GM21447 (cell line): ENCODE results near the gene CACNA2D1.

Experiments used
- ATAC-seq: cut with Tn5 transposase; IDR thresholded peaks from one replicate; pipeline ENCODE4 v1.9.1; 2021; ENCODE audit not compliant: unreplicated experiment

CACNA2D1 gene

DNA sequence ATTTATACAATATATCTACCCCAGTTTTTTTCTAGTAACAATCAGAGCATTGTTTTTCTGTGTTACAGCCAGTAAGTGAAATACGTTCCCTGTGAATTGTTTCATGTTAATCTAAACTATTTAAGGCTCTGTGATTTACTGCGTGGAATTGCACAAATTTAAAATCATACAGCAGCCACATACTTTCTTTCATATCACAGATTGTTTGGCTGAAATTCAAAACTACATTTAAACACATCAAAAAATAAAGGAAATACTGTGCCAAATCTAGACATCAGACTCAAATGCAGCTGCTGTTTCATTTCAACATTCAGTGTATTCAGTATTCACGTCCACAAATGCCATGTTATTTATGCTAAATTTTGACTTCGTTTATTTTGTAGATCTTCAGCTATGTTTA lies 431.1 kb downstream of the CACNA2D1 start:
- ATAC-seq = no peak

DNA sequence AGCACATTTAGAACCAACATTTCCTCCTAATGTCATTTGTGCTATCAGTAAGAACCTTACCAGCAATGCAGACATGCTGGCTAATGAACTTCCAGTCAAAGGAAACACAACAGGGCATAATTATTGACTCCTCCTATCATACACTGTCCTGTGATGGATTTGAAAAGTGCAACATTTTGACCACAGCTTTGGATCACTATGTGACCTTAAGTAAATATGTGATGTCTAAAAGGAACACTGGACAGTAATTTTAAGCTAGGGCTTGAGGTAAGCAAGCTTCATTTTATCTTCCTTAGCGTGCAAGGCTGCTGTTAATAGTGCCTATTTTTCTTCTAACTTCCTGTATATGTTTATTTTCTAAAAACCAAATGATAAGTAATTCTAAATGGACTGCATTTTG lies 433.2 kb downstream of the CACNA2D1 start:
- ATAC-seq = no peak

DNA sequence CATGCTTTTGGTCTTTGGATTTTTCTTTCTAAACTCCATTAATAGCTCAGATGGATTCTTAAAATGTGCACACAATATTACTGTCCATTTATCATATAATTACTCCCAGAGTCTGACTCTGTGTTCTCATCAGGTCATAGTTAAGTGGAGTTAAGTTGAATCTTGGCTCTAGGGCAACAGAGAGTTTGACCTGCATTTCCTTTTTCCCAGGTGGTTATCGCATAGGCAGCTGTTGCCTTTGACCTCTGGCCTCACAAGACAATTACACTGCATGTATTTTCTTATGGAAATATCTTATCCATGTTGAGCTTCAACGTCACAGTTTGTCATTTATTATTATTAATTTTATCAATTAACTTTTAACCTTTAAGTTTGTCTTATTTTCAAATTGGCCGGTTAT lies 436.3 kb downstream of the CACNA2D1 start:
- ATAC-seq = no peak

DNA sequence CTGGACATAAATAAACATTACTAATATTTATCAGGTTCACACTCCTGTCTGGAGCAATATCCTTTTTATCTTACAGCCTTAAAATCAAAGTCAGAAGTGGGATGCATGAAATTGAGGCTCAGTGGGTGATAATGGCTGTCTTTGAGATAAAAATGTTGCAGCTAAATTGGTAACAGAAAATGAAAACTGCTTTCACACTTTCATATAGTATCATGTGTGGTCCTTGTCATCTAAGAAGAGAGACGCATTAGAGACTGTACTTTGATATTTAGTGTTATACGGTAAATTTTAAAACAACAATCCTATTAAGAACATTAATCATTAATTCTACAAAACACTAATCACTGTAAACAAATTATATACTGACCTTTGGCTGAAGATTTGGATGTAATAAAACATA lies 438.5 kb downstream of the CACNA2D1 start:
- no peak for ATAC-seq

DNA sequence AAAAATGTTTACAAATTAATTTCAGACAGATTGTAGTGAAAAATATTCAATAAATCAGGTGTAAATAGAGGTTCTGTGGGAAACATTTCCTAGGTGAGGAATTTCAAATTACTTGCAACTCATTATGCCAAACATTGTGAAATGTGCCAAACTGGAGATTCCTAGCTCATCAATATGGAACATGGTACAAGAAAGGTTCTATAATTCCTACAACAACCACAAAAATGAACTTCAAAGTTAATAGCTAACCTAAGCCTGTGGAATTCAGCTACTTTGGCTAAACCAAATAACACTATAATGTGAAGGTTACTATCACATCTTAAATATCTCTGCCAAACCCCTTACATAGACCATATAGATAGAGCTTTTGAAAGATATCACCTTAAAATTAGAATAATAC lies 450.4 kb downstream of the CACNA2D1 start:
- ATAC-seq = no peak

DNA sequence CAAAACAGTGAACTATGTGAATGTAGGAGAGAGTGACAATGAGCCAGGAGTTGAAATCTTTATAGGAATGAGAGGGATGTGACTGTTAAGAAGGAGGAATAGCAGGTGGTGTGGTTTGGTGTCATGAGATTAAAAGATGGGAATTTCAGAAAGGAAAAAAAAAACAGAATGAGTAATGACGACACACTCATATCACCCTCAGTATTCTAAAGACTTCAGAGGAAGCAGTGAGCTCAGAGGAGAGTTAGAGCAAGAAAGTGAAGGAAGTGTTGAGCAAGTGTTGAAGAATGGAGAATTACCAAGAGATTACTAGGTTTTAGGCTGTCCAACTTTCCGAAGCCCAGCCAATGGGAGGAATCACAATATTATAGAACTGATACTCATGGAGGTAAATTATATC lies 453.2 kb downstream of the CACNA2D1 start:
- no peak for ATAC-seq

DNA sequence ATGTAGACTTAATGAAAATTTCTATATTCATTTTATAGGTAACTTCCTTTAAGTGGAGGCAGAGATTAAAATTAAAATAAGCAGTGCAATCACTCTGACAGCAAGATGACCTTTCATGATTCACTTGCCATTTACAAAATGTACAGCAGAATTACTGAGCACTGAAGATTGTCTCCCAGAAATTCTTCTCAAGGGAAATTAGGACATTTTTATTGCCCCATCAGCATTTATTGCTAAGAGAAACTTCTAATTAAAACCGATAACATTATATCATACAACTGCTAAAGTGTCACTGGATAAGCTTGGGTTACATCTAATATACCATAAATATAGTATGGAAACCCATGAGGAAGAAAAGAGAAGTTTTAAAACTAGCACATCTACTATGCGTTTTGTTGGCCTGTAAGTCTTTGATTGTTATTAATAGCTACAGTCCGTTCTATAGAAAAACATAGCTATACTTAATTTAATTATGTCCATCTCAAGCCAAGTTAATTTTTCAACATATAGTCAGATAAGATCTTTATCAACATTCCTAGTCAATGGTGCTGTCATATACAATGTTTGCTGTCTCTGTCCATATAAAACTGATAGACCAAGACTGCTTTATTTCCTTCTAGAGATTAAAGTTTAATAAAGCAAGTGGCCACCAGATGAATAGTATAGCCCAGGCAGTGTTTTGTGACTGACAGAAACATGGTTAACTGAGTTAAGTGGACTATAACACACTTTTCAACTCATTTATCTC lies 456.7 kb downstream of the CACNA2D1 start:
- ATAC-seq = no peak

DNA sequence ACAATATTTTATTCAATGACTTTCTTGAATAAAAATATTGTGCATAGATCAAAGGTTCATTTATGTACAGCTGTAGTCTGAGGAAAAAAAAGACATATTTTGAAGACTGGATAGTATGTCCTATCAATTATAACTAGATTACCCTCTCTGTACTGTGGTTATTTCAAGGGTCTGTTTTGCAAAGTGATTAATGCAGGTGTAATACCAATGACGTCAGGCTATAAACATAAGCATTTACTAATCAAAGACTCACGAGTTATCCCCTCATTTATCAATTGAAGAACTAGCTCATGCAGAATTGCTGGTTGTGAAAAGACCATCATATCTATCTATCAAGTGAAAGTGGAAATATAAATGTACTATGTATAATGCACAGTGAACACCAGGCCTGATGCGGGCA lies 460.2 kb downstream of the CACNA2D1 start:
- no peak for ATAC-seq

DNA sequence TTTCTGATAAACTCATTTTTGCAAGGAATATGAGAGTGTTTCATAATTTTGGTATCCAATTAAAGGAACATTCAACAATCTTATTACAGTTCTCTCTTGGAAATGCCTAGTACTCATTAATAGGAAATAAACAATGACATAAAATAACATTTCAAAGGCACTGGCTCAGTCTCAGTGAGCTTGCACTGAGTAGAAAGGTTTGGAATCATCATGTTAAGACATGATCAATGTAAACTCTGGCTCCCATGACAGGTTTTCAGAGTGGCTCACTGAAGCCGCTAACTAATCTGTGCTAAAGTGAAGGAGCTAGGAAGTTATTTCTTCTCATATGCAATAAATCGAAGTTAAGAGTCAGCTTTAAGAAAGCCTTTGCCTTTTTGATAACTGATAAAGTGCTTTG lies 470.5 kb downstream of the CACNA2D1 start:
- no peak for ATAC-seq

DNA sequence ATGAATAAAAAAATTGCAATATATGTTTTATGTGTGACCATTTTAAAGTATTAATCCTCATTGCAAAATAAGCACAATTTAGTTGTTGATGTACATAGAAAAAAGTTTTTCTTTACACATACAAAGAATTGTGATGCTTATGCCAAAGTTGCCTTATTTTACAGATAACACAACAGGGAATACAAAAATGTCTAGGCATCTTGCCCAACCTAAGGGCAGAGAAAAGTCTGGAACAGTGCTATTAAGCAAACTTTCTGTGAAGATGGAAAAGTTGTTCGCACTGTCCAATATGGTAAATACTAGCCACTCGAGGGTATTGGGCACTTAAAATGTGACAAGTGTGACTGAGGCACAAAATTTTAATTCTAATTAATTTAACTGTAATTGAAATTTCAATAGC lies 483.6 kb downstream of the CACNA2D1 start:
- no peak for ATAC-seq

DNA sequence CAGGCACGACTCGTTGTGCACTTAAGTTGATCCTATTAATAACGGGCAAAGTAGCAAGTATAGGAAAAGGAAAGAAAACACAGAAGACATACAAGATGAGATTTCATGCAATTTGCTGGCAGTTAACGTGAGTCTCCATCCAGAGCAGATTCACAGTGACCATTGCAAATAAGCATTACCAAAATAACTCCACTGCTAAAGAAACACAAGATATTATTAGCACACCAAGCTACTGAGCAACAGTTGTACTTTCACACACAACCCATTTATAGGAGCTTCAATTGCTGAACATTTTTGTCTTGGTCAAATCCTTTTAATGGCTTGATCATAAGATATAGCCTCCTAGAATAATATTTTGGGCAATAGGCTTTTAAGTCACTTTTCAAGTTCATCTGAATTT lies 486.1 kb downstream of the CACNA2D1 start:
- ATAC-seq = no peak

DNA sequence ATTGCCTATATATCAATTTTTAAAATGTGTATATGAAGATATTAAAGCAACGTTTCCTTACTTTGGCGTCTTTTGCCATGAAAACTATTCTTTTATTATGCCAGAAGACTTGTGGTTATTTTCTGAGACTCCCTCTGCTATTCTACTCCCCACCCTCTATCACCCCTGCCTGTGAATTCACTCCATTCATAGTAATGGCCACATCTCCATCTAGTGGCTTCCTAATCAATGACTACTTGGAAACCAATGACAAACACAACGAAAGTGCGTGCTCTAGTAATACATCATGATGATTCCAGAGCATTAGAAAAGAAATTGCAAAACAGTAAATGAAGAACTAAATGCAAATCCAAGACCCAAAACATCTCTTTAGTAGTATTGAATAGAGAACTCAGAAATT lies 487.1 kb downstream of the CACNA2D1 start:
- ATAC-seq = no peak

DNA sequence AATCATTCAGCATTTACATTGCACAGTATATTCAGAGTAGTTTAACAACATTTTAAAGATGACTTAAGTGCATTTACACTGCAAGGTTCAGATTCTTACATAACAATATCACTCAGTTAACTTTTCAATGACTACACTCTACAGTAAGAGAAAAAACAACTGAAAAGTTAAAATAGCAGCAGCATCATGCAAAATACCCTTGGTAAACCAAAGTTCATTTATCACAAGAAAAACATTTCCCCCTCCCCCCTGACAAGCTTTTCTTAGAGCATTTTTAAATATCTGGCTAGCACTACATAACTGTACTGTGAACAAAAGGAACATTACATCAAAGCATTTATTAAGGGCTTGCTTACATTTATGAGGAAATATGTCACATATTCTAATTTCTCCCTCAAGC lies 494.3 kb downstream of the CACNA2D1 start:
- ATAC-seq = no peak

DNA sequence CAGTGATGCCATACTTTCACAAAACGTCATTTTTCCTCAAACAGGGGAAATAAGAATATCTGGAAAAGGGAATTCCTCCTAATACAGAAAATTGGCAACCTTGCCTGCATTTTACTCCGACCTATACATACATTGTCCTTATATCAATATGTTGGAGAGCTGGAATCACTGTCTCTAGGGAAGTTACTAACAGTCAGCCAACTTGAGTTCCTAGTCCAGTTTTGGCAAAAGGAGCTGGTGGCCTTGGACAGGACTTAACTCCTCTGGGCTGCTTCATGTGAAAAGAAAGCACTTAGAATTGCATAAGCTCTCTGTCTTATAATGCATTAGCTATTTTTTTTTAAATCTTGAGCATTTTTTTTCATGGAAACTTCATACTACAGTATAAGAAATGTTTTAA lies 499.5 kb downstream of the CACNA2D1 start:
- ATAC-seq = no peak

DNA sequence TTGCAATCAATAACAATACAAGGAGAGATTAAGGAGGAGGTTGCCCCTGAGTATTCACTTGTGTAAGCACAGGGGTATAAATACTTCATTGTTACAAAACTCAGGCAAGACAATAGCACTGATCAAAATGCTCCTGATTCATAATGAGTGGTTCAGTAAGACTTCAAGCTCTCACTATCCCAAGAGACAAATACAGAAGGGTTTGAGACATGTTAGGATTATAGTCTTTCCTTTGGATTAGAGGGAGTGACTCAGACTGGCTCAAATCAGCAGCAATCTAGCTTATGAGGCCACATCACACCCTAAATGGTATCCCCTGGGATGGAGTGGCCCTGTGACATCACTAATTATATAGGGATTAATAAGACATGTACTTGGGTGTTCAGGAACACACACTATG lies 506.5 kb downstream of the CACNA2D1 start:
- ATAC-seq = no peak

DNA sequence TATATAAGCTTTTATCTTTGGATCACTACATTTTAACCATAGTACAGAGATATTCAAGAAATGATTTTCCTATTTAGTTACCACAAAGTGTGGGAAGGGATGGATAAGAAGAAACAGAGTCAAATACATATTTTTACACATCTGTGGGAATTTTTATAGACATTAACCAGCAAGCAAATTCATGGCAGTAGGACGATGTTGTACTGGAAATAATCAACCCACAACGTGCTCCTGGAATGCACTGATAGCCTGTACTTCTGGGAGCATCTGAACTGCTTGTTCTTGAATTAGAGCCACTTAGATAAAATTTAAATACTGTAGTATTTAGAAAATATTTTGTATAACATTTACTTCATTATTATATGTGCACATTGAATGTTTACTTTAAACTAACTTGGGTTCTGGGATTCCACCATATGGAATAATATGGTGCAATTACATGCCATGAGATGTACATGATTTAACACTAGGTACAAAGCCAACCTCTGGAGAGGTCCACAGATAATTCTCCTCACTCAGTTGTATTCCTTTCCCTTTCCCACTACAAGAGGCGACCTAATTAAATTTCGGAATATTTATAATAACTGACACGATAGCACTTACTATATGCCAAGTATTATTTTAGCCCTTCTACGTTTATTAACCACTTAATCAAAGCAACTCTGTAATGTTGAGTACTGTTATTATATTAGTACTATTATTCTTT lies 508.8 kb downstream of the CACNA2D1 start:
- ATAC-seq = no peak

DNA sequence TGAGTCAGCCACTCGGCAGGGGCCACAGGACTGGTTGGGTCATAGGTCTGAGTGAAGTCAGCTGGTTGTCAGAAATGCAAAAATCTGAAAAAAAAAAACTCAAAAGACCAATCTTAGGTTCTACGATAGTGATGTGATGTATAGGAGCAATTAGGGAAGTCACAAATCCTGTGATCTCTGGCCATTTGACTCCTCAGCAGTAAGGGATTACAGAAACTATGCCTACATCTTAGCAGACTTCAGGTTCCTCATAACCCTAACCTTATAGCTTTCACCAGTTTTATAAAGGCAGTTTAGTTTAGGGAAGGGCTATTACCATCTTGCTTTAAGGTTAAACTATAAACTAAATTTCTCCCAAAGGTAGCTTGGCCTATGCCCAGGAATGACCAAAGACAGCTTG lies 510.6 kb downstream of the CACNA2D1 start:
- no peak for ATAC-seq

DNA sequence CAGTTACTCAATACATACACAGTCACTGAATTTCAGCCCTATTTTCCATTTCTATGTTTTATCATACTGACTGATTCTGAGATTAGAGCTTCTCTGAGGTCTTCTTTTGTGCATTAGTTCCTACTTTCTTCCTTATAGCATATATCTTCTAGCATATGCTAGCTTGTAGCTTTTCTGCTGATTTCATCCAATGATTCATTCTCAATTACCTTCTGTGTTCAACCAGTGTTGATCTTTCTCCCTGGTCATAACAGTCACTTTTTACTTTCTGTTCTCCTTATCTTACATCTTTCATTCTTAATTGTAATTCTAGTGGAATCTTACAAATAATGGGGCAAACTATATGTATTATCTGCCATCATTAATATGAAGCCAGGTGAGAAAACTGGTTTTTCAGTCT lies 514.2 kb downstream of the CACNA2D1 start:
- ATAC-seq = no peak

DNA sequence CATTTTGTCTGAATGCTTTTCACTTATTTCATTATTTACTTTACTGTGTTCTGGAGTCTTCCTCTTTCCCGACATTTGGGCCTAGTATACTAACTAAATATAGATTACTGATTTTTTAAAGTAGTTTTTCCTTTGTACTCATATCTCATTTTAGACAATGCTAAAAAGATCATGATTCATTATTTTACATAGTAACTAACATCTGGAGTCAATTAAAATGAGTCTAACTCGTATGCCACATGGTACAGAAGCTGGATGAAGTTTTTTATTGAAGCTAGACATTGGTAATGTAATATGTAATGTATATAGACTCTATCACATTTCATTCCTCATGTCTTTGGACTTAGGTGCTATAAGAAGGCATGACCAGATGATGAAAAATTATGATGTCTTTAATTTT lies 517.4 kb downstream of the CACNA2D1 start:
- no peak for ATAC-seq

DNA sequence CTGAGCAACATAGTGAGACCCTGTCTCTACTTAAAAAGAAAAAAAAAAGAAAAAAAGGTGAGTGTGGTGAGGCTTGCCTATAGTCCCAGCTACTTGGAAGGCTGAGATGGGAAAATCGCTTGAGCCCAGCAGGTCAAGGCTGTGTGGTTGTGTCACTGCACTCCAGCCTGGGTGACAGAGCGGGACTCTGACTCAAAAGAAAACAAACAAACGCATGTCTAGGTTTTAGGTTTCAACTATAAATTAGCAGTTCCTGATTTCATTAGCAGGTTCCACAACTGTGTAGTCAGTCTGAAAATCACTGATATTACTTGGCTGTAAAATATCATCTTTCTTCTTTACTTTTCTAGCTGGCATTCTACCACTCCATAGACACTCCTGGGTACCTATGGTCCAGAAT lies 518.0 kb downstream of the CACNA2D1 start:
- ATAC-seq = peak; percentile 67

DNA sequence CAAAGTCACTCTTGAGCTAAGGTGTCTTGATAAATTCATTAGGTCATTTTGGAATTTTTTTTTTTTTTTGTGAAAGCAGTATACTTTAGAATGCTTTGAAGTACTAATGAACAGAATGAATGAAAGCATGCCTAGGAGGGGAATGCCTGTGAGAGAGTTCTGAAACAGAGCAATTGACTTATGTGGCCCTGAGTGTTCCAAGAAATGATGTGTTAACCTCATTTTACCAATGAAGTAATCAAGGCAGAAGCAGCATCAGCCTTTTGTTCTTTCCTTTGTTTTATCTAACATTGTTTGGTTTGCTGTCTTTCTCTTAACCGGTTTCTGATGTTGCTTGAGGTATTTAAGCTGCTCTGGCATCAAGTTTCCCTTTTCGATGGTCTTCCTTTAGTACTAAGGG lies 519.1 kb downstream of the CACNA2D1 start:
- no peak for ATAC-seq

DNA sequence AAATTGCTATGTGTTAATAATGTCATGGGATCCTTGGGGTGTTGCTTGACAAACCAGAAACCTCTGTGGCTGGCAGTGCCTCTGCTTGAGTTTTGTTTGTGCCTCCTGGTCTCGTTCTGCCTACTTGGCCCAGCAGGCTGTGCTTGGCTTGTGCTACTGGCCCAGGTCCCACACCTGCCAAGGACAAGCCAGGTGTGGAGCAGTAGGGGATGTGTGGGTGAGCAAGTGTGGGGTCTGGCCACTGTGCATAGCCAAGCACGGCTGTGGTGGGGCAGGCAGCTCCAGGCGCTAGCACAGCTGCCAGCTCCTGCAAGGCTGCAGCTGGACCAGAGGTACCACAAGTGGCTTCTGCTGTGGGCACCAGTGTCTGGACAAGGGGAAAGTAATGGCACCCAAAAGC lies 524.1 kb downstream of the CACNA2D1 start:
- ATAC-seq = no peak

DNA sequence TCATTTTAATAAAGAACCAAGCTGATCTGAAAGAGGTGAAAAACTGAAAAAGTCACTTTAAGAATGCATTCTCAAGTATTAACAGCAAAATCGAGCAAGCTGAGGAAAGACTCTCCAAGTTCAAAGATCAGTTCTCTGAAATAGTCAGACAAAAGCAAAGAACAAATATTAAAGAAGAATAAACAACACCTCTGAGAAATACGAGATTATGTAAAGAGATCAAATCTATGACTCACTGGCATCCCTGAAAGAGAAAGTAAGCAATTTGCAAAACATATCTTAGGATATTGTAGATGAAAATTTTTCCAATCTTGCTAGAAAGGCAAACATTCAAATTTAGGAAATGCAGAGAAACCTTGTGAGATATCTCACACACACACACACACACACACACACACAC lies 535.4 kb downstream of the CACNA2D1 start:
- no peak for ATAC-seq
